GM12878 (cell line): ENCODE measurements around the gene SAP30L.

Source experiments
- CREB1 ChIP-seq: IDR thresholded peaks from 2 replicates; pipeline ENCODE4 v1.6.1; 2012; ENCODE audit warnings: low read depth, mild to moderate bottlenecking, inconsistent platforms
- YY1 ChIP-seq: IDR thresholded peaks from 2 replicates; pipeline ENCODE4 v1.6.1; 2011; ENCODE audit warnings: low read depth, mild to moderate bottlenecking, low read length
- ZBTB40 ChIP-seq: fragments of 450-650 bp; IDR thresholded peaks from 2 replicates; pipeline ENCODE4 v1.6.1; 2016; ENCODE audit warnings: mild to moderate bottlenecking, moderate library complexity, borderline replicate concordance
- ZSCAN29 ChIP-seq: fragments of 450-650 bp; IDR thresholded peaks from 2 replicates; pipeline ENCODE4 v1.6.1; 2017; ENCODE audit warnings: mild to moderate bottlenecking, moderate library complexity
- TF ChIP-seq, protein P1 (sequence below), 3 experiments: IDR thresholded peaks in 2 of 3; conservative IDR thresholded peaks in 1 of 3; 2 replicates each; pipeline ENCODE4 v1.5.1; 2011; ENCODE audit warnings: low read depth in 3 of 3, low read length in 3 of 3, mild to moderate bottlenecking in 3 of 3, control low read depth in 2 of 3, moderate library complexity in 2 of 3, inconsistent platforms in 1 of 3, mixed read lengths in 1 of 3; ENCODE audit not compliant: control insufficient read depth in 2 of 3, insufficient read depth in 1 of 3; ENCODE audit errors: extremely low read depth in 1 of 3

DNA sequence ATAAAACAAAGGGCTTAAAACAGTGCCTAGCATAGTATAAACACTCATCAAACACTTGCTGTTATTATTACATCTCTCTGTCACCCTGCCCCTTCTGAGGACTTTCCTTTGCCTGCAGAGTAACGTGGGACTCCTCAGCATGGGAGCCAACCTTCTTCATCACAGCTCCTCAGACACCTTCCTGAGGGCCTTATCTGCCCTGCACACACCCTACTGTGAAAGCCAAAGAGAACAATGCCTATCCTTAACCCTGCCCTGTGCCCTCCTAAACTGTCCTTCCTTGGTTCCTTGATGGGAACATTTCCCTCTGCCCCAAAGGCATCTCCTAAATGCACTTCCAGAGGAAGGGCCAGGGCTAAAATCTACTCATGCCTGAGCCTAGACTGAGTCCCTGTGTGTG is 52.8 kb downstream of the SAP30L start:
- TF ChIP-seq ZBTB40: no peak
- no peak for TF ChIP-seq YY1
- TF ChIP-seq, protein P1, sequence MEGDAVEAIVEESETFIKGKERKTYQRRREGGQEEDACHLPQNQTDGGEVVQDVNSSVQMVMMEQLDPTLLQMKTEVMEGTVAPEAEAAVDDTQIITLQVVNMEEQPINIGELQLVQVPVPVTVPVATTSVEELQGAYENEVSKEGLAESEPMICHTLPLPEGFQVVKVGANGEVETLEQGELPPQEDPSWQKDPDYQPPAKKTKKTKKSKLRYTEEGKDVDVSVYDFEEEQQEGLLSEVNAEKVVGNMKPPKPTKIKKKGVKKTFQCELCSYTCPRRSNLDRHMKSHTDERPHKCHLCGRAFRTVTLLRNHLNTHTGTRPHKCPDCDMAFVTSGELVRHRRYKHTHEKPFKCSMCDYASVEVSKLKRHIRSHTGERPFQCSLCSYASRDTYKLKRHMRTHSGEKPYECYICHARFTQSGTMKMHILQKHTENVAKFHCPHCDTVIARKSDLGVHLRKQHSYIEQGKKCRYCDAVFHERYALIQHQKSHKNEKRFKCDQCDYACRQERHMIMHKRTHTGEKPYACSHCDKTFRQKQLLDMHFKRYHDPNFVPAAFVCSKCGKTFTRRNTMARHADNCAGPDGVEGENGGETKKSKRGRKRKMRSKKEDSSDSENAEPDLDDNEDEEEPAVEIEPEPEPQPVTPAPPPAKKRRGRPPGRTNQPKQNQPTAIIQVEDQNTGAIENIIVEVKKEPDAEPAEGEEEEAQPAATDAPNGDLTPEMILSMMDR (IDR thresholded peaks at IDR 0.05 in 2 of 3, conservative IDR thresholded peaks at IDR 0.05 in 1 of 3; ENCODE audit: control insufficient read depth in 2 of 3, extremely low read depth in 1 of 3, insufficient read depth in 1 of 3, low read depth in 3 of 3, low read length in 3 of 3): no peak
- TF ChIP-seq ZSCAN29: no peak
- no peak for TF ChIP-seq CREB1
